GM13976 (cell line): ENCODE data around the gene MSMB.
"Not testable (repeated sequence)": the region's sequence is repeated elsewhere in the genome, so short reads cannot be mapped to it uniquely, and the experiment has no call there.

ENCODE experiments used
- DNase-seq: peaks from one replicate; pipeline ENCODE4 v3.0.0; 2012; ENCODE audit warnings: low spot score
- in situ Hi-C: fragments of 300-500 bp; cut with MboI; formaldehyde crosslinking; loops from one replicate; pipeline ENCODE4 v1.12.0; 2022; ENCODE audit warnings: low sequenced_read_pairs, mixed read lengths, inconsistent platforms; ENCODE audit not compliant: unreplicated experiment
- TF ChIP-seq, protein P1 (sequence below): IDR thresholded peaks from 2 replicates; pipeline ENCODE4 v1.5.1; 2012; ENCODE audit warnings: borderline replicate concordance, mild to moderate bottlenecking; ENCODE audit not compliant: insufficient read depth; ENCODE audit errors: extremely low read depth, missing control alignments, control extremely low read depth

Gene MSMB

DNA sequence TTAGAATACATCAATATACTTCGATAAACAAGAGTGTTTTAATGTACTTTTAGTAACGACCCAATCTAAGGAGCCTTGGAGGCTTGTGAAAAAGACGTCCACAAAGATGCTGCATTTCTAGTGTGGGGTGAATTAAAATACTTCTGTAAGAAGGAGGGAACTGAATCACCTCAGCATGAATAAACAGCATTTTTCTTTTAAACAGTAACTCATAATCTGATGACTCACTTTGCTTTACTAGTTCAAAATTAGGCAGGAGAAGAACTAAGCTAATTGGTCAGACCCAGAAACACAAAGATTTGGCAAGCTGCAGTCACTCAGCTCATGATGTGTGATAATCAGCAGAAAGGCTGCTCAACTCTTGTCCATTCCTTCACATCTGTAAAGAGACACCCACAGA lies 39.9 kb downstream of the MSMB start:
- in situ Hi-C loops: no loop called here
- TF ChIP-seq, protein P1, sequence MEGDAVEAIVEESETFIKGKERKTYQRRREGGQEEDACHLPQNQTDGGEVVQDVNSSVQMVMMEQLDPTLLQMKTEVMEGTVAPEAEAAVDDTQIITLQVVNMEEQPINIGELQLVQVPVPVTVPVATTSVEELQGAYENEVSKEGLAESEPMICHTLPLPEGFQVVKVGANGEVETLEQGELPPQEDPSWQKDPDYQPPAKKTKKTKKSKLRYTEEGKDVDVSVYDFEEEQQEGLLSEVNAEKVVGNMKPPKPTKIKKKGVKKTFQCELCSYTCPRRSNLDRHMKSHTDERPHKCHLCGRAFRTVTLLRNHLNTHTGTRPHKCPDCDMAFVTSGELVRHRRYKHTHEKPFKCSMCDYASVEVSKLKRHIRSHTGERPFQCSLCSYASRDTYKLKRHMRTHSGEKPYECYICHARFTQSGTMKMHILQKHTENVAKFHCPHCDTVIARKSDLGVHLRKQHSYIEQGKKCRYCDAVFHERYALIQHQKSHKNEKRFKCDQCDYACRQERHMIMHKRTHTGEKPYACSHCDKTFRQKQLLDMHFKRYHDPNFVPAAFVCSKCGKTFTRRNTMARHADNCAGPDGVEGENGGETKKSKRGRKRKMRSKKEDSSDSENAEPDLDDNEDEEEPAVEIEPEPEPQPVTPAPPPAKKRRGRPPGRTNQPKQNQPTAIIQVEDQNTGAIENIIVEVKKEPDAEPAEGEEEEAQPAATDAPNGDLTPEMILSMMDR: no peak
- no peak for DNase-seq

DNA sequence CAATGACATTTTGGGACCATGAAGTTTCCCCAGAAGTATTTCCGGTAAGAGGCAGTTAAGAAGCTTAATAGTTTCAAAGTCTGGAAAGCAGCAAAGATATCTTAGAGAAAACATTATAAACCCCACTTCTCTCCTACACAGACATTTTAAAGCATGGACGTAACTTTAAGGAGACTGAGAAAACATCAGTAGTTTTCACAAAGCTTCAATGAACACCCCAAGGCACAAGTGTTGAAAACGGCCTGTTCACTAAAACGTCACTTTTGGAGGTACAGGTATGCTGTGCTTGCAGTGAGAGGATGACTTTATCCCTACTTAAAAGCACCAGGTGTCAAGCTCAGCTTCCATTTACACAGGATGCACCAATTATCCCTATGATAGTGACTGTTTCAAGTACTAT lies 40.7 kb downstream of the MSMB start:
- TF ChIP-seq, protein P1: no peak
- in situ Hi-C loops: no loop called here

DNA sequence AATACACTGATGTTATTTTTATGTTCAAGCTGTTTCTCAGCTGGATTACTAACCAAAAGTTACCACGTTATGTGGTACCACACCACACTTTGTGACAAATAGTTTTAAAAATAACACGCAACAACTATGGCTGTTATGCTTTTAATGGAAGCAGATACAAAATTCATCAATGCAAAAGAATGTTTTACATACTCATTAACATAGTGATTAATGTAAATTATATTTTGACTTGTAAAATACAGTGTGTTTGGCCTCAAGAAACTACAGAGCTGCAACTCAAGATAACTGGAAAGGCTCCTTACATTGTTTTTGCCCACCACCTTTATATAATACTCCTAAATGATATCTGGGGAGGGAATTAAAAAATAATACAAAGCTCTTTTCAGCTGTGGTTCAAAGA lies 41.1 kb downstream of the MSMB start:
- TF ChIP-seq, protein P1: no peak
- in situ Hi-C loops: no loop called here
- no peak for DNase-seq

More for the DNA sequence above, 40.7 kb downstream of the MSMB start:
- no peak for DNase-seq

DNA sequence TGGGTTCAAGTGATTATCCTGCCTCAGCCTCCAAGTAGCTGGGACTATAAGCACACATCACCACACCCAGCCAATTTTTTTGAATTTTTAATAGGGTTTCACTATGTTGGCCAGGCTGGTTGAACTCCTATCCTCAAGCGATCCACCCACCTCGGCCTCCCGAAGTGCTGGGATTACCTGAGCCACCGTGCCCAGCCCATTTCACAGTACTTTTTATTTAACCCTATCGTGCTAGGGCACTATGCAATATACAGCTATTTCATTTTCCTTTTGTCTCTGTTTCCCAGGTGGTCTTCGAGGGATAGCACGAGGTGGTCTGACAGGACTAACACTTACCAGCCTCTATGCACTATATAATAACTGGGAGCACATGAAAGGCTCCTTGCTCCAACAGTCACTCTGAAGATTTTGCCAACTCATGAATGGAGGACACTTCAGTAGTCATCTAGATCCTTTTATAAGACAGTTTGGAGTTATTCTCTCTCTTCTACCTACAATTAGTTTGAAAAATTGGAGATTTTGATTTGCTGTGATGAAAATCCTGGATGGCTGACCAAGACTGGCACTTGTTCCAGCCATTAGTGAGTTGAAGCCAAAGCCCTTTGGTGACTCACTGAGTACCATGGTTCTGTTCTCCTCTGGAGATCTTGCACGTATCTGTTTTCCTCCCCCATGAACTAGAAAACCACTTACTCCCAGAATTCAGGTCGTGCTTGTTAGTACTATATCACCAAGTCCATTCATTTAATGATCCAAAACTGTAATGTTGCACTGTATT lies 43.0 kb downstream of the MSMB start:
- TF ChIP-seq, protein P1: no peak
- in situ Hi-C loops: no loop called here
- DNase-seq: no peak

DNA sequence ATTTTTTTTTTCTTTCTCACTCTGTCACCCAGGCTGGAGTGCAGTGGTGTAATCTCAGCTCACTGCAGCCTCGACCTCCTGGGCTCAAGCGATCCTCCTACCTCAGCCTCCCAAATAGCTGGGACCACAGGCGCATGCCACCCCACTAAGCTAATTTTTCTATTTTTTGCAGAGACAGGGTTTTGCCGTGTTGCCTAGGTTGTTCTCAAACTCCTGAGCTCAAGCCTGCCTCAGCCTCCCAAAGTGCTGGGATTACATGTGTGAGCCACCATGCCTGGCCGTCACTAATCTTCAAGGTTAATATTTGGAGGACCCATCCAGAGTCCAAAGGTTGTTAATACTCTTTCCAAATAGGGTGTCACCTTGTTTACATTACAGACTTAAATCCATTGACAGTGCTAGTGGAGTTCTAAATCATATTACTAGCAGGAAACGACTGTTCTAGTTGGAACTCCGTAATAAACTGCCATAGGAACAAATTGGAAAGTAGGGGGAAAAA lies 43.8 kb downstream of the MSMB start:
- in situ Hi-C loops, DNase-seq: not testable (repeated sequence)

DNA sequence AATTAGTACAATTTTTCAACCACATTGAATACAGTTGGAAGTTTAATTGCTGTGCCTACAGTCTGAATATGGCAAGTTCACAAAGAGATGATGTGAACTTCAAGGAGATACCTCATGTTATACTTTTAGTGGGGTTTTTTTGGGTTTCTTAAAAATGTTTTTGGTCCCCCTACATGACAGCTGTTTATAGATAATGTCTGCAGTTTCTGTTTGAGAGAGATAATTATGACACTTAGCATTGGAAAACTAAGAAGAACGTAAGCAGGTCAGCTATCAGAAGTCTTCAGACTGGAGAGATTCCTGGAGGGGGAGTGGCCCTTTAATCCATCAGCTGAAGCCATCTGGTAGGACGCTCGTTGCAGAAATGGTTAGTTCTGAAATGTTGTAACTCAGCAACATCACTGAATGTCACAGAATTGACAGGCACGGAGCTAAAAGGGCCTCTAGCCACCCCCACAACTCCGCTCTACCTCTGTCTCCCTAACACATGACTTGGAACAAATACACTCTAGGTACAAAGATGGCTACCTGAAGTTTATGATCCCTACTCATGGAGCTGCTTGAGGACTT lies 44.8 kb downstream of the MSMB start:
- in situ Hi-C loops: no loop called here
- TF ChIP-seq, protein P1: no peak
- no peak for DNase-seq

DNA sequence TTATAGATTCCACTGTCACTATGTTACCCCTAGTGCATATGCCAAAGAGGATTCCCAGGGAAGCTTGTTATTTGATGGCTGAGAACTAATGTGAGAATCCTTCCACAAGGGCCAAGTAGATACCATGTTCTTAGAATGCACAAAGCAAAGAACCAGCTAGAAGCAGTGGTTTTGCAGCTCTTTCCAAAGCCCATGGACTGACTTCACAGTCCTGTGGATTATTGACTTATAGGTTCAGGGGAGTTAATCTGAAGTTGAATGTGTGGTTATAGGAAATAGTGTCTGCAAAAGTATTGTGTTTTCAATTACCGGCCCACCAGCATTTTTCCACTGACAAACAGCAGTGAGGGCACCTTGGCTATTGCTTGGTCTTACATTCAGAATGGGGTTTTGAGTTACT lies 45.5 kb downstream of the MSMB start:
- TF ChIP-seq, protein P1: no peak
- in situ Hi-C loops: no loop called here
- DNase-seq: no peak

DNA sequence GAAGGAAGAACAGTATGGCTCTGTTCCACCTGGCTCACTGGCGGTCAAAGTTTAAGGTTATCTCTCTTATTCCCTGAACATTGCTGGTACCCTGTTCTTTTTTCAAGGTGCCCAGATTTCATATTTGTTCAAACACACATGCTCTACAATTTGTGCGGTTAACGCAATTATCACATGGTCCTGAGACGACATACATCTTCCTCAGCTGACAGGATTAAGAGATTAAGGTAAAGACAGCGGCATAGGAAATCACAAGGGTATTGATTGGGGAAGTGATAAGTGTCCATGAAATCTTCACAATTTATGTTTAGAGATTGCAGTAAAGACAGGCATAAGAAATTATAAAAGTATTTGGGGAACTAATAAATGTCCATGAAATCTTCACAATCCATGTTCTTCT lies 46.1 kb downstream of the MSMB start:
- DNase-seq, in situ Hi-C loops: not testable (repeated sequence)
